DOHH2 (cell line): Measurements from ENCODE around the gene BLACAT1.

ENCODE experiments used
- H3F3A ChIP-seq: fragments of 200-600 bp; sonication (generic), shearing (Covaris generic); 2 replicates; pipeline ENCODE4 v1.6.0; 2016; ENCODE audit warnings: antibody characterized with exemption, mild to moderate bottlenecking; ENCODE audit not compliant: control insufficient read depth, insufficient read depth
- H3K27ac ChIP-seq: fragments of 200-600 bp; sonication (generic); 2 replicates; pipeline ENCODE4 v1.5.1; 2014; ENCODE audit warnings: low read depth, mild to moderate bottlenecking, low read length, moderate library complexity
- H3K27me3 ChIP-seq: fragments of 200-600 bp; sonication (generic); 2 replicates; pipeline ENCODE4 v1.6.1; 2014; ENCODE audit warnings: mild to moderate bottlenecking, low read length, mixed read lengths; ENCODE audit not compliant: control insufficient read depth
- H3K36me3 ChIP-seq: fragments of 200-600 bp; sonication (generic); 2 replicates; pipeline ENCODE4 v1.6.1; 2014; ENCODE audit warnings: mild to moderate bottlenecking, low read length, moderate library complexity, mixed read lengths; ENCODE audit not compliant: control insufficient read depth
- H3K4me1 ChIP-seq: fragments of 200-600 bp; sonication (generic); 2 replicates; pipeline ENCODE4 v1.6.1; 2014; ENCODE audit warnings: mild to moderate bottlenecking, low read length, mixed read lengths; ENCODE audit not compliant: control insufficient read depth
- H3K4me2 ChIP-seq: fragments of 200-600 bp; sonication (generic); 2 replicates; pipeline ENCODE4 v1.6.0; 2014; ENCODE audit warnings: mild to moderate bottlenecking, low read length, moderate library complexity
- H3K4me3 ChIP-seq: fragments of 200-600 bp; sonication (generic); 2 replicates; pipeline ENCODE4 v1.5.1; 2014; ENCODE audit warnings: mild to moderate bottlenecking, low read length, mixed read lengths
- H3K79me2 ChIP-seq: fragments of 200-600 bp; sonication (generic); 2 replicates; pipeline ENCODE4 v1.6.1; 2014; ENCODE audit warnings: mild to moderate bottlenecking, low read length, mixed read lengths; ENCODE audit not compliant: control insufficient read depth
- H3K9me2 ChIP-seq: fragments of 200-600 bp; sonication (generic); replicated peaks from 2 replicates; pipeline ENCODE4 v1.6.1; 2014; ENCODE audit warnings: mild to moderate bottlenecking, low read length, mixed read lengths; ENCODE audit not compliant: control insufficient read depth
- H3K9me3 ChIP-seq: fragments of 200-600 bp; sonication (generic); 2 replicates; pipeline ENCODE4 v1.6.1; 2014; ENCODE audit warnings: antibody characterized with exemption, low read length, mixed read lengths; ENCODE audit not compliant: control insufficient read depth, insufficient read depth
- H4K20me1 ChIP-seq: fragments of 200-600 bp; sonication (generic); 2 replicates; pipeline ENCODE4 v1.6.0; 2014; ENCODE audit warnings: low read depth, mild to moderate bottlenecking, antibody characterized with exemption, low read length, moderate library complexity; ENCODE audit not compliant: control insufficient read depth, insufficient read depth
- CTCF ChIP-seq: fragments of 200-600 bp; sonication (generic); IDR thresholded peaks from one replicate; pipeline ENCODE4 v1.5.1; 2014; ENCODE audit warnings: antibody characterized with exemption, mild to moderate bottlenecking, low read depth, low read length; ENCODE audit not compliant: poor library complexity, severe bottlenecking
- EZH2phosphoT487 ChIP-seq: fragments of 200-600 bp; sonication (generic); IDR thresholded peaks from 2 replicates; pipeline ENCODE4 v1.6.1; 2017; ENCODE audit warnings: borderline replicate concordance, mild to moderate bottlenecking, antibody characterized with exemption, low read length, moderate library complexity, mixed read lengths

The BLACAT1 gene

GRCh38 chr1:205492774-205493173, 36.9 kb upstream of the BLACAT1 start:
- no peaks in the 10 kb centered on the region for H3K9me2 ChIP-seq
- H3K4me3 ChIP-seq = no peak overlapping the region
- no peak overlapping the region for H3K4me2 ChIP-seq
- no peaks in the 10 kb centered on the region for H3K36me3 ChIP-seq
- H3K27me3 ChIP-seq = peaks cover 53% of the 10 kb centered on the region
- no peaks in the 10 kb centered on the region for H3K9me3 ChIP-seq
- no peaks in the 10 kb centered on the region for H3F3A ChIP-seq
- H3K27ac ChIP-seq = no peak overlapping the region
- no peak for TF ChIP-seq CTCF
- no peak for TF ChIP-seq EZH2phosphoT487
- H4K20me1 ChIP-seq = no peaks in the 10 kb centered on the region
- H3K4me1 ChIP-seq = no peaks in the 10 kb centered on the region
- no peaks in the 10 kb centered on the region for H3K79me2 ChIP-seq

GRCh38 chr1:205492201-205492667, 36.4 kb upstream of the BLACAT1 start:
- no peak overlapping the region for H3K4me2 ChIP-seq
- peaks cover 51% of the 10 kb centered on the region for H3K27me3 ChIP-seq
- H3K27ac ChIP-seq = no peak overlapping the region

GRCh38 chr1:205491794-205492193, 35.9 kb upstream of the BLACAT1 start:
- Histone ChIP-seq H3K27ac (no peak overlapping the region), H4K20me1 (no peaks in the 10 kb centered on the region), H3K9me2 (no peaks in the 10 kb centered on the region), H3F3A (no peaks in the 10 kb centered on the region), H3K4me3 (no peak overlapping the region), H3K4me1 (no peaks in the 10 kb centered on the region), H3K27me3 (peaks cover 51% of the 10 kb centered on the region), H3K9me3 (no peaks in the 10 kb centered on the region), H3K36me3 (no peaks in the 10 kb centered on the region), H3K79me2 (no peaks in the 10 kb centered on the region), H3K4me2 (no peak overlapping the region)
- TF ChIP-seq CTCF (no peak), EZH2phosphoT487 (no peak)

More at GRCh38 chr1:205492201-205492667, 36.4 kb upstream of the BLACAT1 start:
- Histone ChIP-seq H3F3A (no peaks in the 10 kb centered on the region), H4K20me1 (no peaks in the 10 kb centered on the region), H3K4me3 (no peak overlapping the region), H3K9me2 (no peaks in the 10 kb centered on the region), H3K79me2 (no peaks in the 10 kb centered on the region), H3K9me3 (no peaks in the 10 kb centered on the region), H3K36me3 (no peaks in the 10 kb centered on the region), H3K4me1 (no peaks in the 10 kb centered on the region)
- TF ChIP-seq EZH2phosphoT487 = no peak
- TF ChIP-seq CTCF = no peak
